Fibroblast of lung (primary cell): Measurements from ENCODE around the gene TDP1. TPM values are rescaled to one million over a fixed set of nuclear protein-coding genes. Genes with fewer than 3 reads are reported as not detected.

Experiments
- DNase-seq, 2 donors: peaks; one replicate each; pipeline versions ENCODE4 v3.0.0 to v3.0.0-alpha.2; 2010; ENCODE audit warnings: low read depth in 2 of 2
- H2AFZ ChIP-seq: 2 replicates; pipeline ENCODE4 v1.5.1; 2012; ENCODE audit warnings: low read length, control low read depth, inconsistent platforms
- H3K27ac ChIP-seq: 2 replicates; pipeline ENCODE4 v1.5.1; 2011; ENCODE audit warnings: low read length, control low read depth; ENCODE audit not compliant: insufficient read depth
- H3K27me3 ChIP-seq: 2 replicates; pipeline ENCODE4 v1.5.1; 2011; ENCODE audit warnings: mild to moderate bottlenecking, low read length; ENCODE audit not compliant: control insufficient read depth, insufficient read depth
- H3K36me3 ChIP-seq: 2 replicates; pipeline ENCODE4 v1.5.1; 2011; ENCODE audit warnings: low read length; ENCODE audit not compliant: control insufficient read depth, insufficient read depth
- H3K4me1 ChIP-seq: 2 replicates; pipeline ENCODE4 v1.5.1; 2011; ENCODE audit warnings: low read length; ENCODE audit not compliant: control insufficient read depth, insufficient read depth; ENCODE audit errors: extremely low read depth
- H3K4me2 ChIP-seq: 2 replicates; pipeline ENCODE4 v1.5.1; 2011; ENCODE audit warnings: low read length, control low read depth; ENCODE audit not compliant: insufficient read depth; ENCODE audit errors: extremely low read depth
- H3K4me3 ChIP-seq, 4 experiments: fragments of 200-600 bp in 1 of 4; sonication (generic) in 1 of 4; replicated peaks in 1 of 4; 2 replicates each; pipeline ENCODE4 v1.5.1; 2011 to 2016; ENCODE audit warnings: low read length in 4 of 4, low read depth in 3 of 4, mild to moderate bottlenecking in 3 of 4, control low read depth in 2 of 4, inconsistent platforms in 1 of 4, mixed read lengths in 1 of 4; ENCODE audit not compliant: insufficient read depth in 1 of 4; ENCODE audit errors: control extremely low read depth in 1 of 4
- H3K79me2 ChIP-seq: 2 replicates; pipeline ENCODE4 v1.5.1; 2012; ENCODE audit warnings: mild to moderate bottlenecking, low read length, inconsistent platforms; ENCODE audit not compliant: control insufficient read depth, insufficient read depth
- H3K9ac ChIP-seq: 2 replicates; pipeline ENCODE4 v1.5.1; 2011; ENCODE audit warnings: mild to moderate bottlenecking, low read length, control low read depth; ENCODE audit not compliant: insufficient read depth
- H3K9me3 ChIP-seq: 2 replicates; pipeline ENCODE4 v1.5.1; 2012; ENCODE audit warnings: low read depth, low read length; ENCODE audit not compliant: control insufficient read depth, insufficient read depth
- H4K20me1 ChIP-seq: 2 replicates; pipeline ENCODE4 v1.5.1; 2011; ENCODE audit warnings: low read length; ENCODE audit not compliant: control insufficient read depth, insufficient read depth; ENCODE audit errors: extremely low read depth
- EZH2 ChIP-seq: IDR thresholded peaks from 2 replicates; pipeline ENCODE4 v1.5.1; 2012; ENCODE audit warnings: low read length, control low read depth, mild to moderate bottlenecking; ENCODE audit errors: missing control alignments
- polyA plus RNA-seq, 2 donors: library from polyadenylated mRNA; depleted of rRNA in 1 of 2; stranded (reverse) in 1 of 2; unstranded in 1 of 2; fragments of >200 nt; gene quantifications; 2 replicates each; pipeline ENCODE4 v1.2.1, GENCODE V29; 2011 to 2012; ENCODE audit warnings: missing spikeins in 1 of 2
- total RNA-seq: library from RNA; depleted of rRNA; stranded (reverse); fragments of >200 nt; gene quantifications from 2 replicates; pipeline ENCODE4 v1.2.1, GENCODE V29; 2014
- TF ChIP-seq, protein P1 (sequence below), 2 donors: IDR thresholded peaks in 1 of 2; conservative IDR thresholded peaks in 1 of 2; 1 replicate in 1 of 2; 2 replicates in 1 of 2; pipeline ENCODE4 v1.5.1; 2011 to 2012; ENCODE audit warnings: low read length in 2 of 2, control low read depth in 1 of 2, inconsistent platforms in 1 of 2, low read depth in 1 of 2, mild to moderate bottlenecking in 1 of 2

TDP1 gene
- total and polyA plus RNA-seq, 2 donors (not counting 1 experiment from before 2014, with no cell fraction given) = 11.7 to 13.7 TPM

DNA sequence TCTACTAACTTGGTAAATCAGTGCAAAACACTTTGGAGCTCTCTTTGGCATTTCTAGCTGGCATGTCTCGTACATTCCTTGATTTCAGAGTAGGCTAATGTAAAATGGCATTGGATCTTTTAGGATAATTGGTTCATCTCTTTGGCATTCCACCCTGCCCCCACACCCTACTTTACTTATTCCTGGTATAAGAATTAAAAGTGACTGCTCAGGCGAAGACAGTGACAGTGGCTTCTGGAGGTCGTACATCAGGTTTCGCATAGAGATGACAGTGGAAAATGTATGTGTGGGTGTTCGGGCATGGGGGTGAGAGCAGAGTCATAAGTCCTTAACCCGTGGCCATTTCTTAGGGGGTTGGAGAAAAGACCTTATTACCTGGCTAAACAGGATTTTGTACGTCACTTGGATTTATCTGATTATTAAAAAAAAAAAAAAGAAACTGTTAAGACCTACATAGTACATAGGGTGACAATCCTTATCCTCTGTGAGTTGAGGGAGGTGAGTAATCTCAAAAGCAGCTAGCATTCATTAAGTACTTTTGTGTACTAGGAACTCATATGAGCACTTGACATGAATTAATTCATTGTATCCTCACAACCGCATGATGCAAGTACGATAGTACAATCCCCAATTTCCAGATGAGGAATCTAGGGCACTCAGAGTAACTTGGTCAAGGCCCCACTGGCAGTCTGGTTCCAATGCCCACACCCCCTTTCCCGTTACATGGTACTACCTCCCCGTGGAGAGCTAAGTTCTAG is 83.7 kb downstream of the TDP1 start:
- Histone ChIP-seq H3K27ac (no peak overlapping the region), H3K4me3 (no peak overlapping the region), H3K9ac (no peak overlapping the region), H3K4me1 (no peaks in the 10 kb centered on the region), H3K79me2 (no peaks in the 10 kb centered on the region), H3K9me3 (no peaks in the 10 kb centered on the region), H4K20me1 (no peaks in the 10 kb centered on the region), H3K4me2 (no peak overlapping the region), H3K36me3 (peaks cover 5% of the 10 kb centered on the region), H3K27me3 (no peaks in the 10 kb centered on the region), H2AFZ (no peak overlapping the region)
- DNase-seq = peak in 1 of 2 donors; percentile 80
- TF ChIP-seq EZH2 = no peak
- TF ChIP-seq, protein P1, sequence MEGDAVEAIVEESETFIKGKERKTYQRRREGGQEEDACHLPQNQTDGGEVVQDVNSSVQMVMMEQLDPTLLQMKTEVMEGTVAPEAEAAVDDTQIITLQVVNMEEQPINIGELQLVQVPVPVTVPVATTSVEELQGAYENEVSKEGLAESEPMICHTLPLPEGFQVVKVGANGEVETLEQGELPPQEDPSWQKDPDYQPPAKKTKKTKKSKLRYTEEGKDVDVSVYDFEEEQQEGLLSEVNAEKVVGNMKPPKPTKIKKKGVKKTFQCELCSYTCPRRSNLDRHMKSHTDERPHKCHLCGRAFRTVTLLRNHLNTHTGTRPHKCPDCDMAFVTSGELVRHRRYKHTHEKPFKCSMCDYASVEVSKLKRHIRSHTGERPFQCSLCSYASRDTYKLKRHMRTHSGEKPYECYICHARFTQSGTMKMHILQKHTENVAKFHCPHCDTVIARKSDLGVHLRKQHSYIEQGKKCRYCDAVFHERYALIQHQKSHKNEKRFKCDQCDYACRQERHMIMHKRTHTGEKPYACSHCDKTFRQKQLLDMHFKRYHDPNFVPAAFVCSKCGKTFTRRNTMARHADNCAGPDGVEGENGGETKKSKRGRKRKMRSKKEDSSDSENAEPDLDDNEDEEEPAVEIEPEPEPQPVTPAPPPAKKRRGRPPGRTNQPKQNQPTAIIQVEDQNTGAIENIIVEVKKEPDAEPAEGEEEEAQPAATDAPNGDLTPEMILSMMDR (conservative IDR thresholded peaks at IDR 0.05 in 1 of 2, IDR thresholded peaks at IDR 0.05 in 1 of 2; ENCODE audit: low read depth in 1 of 2, low read length in 2 of 2) = no peak

DNA sequence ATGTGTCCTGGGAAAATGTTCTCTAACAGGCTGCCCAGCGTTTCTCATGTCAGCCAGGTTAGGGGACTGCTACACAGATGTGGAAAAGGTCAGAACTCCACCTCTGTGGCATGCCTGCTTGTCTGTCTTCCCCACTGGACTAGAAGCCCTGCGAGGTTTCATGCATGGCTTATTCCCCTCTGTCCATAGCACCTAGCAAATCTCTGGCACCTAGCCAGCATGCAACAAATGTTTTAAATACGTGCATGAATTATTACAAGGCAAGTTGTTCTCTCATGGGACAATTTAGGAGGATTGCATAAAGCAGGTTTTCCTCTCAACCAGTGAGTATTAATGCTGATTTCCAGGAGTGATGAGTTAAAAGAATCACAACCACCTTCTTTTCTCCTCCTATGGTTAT is 84.7 kb downstream of the TDP1 start:
- Histone ChIP-seq H3K4me2 (no peak overlapping the region), H4K20me1 (no peaks in the 10 kb centered on the region)
- DNase-seq = no peak

DNA sequence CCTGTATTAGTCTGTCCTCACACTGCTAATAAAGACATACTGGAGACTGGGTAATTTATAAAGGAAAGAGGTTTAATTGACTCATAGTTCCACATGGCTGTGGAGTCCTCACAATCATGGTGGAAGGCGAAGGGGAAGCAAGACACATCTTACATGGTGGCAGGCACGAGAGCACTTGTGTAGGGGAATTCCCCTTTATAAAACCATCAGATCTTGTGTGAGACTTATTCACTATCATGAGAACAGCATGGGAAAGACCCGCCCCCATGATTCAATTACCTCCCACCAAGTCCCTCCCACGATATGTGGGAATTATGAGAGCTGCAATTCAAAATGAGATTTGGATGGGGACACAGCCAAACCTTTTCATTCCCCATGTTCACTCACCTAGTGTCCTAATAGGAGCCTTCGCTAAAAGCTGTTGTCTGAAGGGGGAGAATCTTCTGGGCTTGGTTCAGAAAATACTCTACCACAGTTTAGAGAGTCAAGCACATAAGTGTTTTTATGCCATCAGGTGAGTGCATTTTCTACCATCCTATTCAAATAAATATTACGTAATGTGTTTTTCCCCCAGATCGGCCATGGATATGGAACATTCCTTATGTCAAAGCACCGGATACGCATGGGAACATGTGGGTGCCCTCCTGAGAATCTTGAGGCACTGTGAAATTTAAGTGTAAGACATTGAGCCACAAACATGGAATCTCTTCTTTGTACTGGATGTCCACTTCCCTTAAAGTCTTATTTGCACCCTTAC is 86.9 kb downstream of the TDP1 start:
- H3K4me1 ChIP-seq = no peaks in the 10 kb centered on the region
- no peaks in the 10 kb centered on the region for H3K27me3 ChIP-seq
- no peak for DNase-seq
- H3K4me2 ChIP-seq = no peak overlapping the region
- no peaks in the 10 kb centered on the region for H4K20me1 ChIP-seq
- H3K9ac ChIP-seq = no peak overlapping the region
- TF ChIP-seq, protein P1 (conservative IDR thresholded peaks at IDR 0.05 in 1 of 2, IDR thresholded peaks at IDR 0.05 in 1 of 2; ENCODE audit: low read depth in 1 of 2, low read length in 2 of 2) = no peak
- TF ChIP-seq EZH2 = no peak
- H2AFZ ChIP-seq = no peak overlapping the region
- H3K36me3 ChIP-seq = peaks cover 3% of the 10 kb centered on the region
- no peak overlapping the region for H3K4me3 ChIP-seq
- H3K27ac ChIP-seq = no peak overlapping the region
- H3K9me3 ChIP-seq = no peaks in the 10 kb centered on the region
- H3K79me2 ChIP-seq = no peaks in the 10 kb centered on the region

More for the DNA sequence above, 84.7 kb downstream of the TDP1 start:
- no peak overlapping the region for H3K27ac ChIP-seq
- no peaks in the 10 kb centered on the region for H3K4me1 ChIP-seq
- no peak overlapping the region for H2AFZ ChIP-seq
- no peaks in the 10 kb centered on the region for H3K9me3 ChIP-seq
- peaks cover 5% of the 10 kb centered on the region for H3K36me3 ChIP-seq
- H3K4me3 ChIP-seq = no peak overlapping the region
- H3K79me2 ChIP-seq = no peaks in the 10 kb centered on the region
- H3K27me3 ChIP-seq = no peaks in the 10 kb centered on the region
- no peak overlapping the region for H3K9ac ChIP-seq
- TF ChIP-seq EZH2 = no peak
- TF ChIP-seq, protein P1 (conservative IDR thresholded peaks at IDR 0.05 in 1 of 2, IDR thresholded peaks at IDR 0.05 in 1 of 2; ENCODE audit: low read depth in 1 of 2, low read length in 2 of 2) = no peak
